SK-N-SH treated with all-trans-retinoic acid at 6 μM for 48 hours (cell line): ENCODE data around the gene QPRT.
"Not testable (repeated sequence)": the region's sequence is repeated elsewhere in the genome, so short reads cannot be mapped to it uniquely, and the experiment has no call there.

Experiments
- ATAC-seq: fragments of 200-7000 bp; cut with Tn5 transposase; 3 replicates; pipeline ENCODE4 v1.9.1; 2020; ENCODE audit warnings: mild to moderate bottlenecking, moderate library complexity
- ARNTL ChIP-seq: fragments of 450-650 bp; formaldehyde crosslinking; IDR thresholded peaks from 2 replicates; pipeline ENCODE4 v1.5.0; 2020; ENCODE audit warnings: low read depth, mild to moderate bottlenecking, moderate library complexity, borderline replicate concordance
- CREB5 ChIP-seq: fragments of 250-450 bp; sonication (Bioruptor Pico); IDR thresholded peaks from 2 replicates; pipeline ENCODE4 v1.5.1; 2020; ENCODE audit warnings: low read depth, mild to moderate bottlenecking, moderate library complexity
- CSDC2 ChIP-seq: fragments of 250-450 bp; sonication (Bioruptor Pico); IDR thresholded peaks from 2 replicates; pipeline ENCODE4 v1.5.0; 2020; ENCODE audit warnings: mild to moderate bottlenecking, moderate library complexity
- ESRRG ChIP-seq: fragments of 250-450 bp; sonication (Bioruptor Pico); IDR thresholded peaks from 2 replicates; pipeline ENCODE4 v1.6.1; 2021; ENCODE audit warnings: mild to moderate bottlenecking
- PATZ1 ChIP-seq: fragments of 250-450 bp; sonication (Bioruptor Pico); IDR thresholded peaks from 2 replicates; pipeline ENCODE4 v1.8.0; 2020; ENCODE audit warnings: mild to moderate bottlenecking, moderate library complexity, borderline replicate concordance
- PPARA ChIP-seq: fragments of 250-450 bp; sonication (Bioruptor Pico); IDR thresholded peaks from 2 replicates; pipeline ENCODE4 v1.5.0; 2020; ENCODE audit warnings: mild to moderate bottlenecking, borderline replicate concordance
- RARB ChIP-seq: fragments of 250-450 bp; sonication (Bioruptor Pico); IDR thresholded peaks from 2 replicates; pipeline ENCODE4 v1.8.0; 2021; ENCODE audit warnings: mild to moderate bottlenecking, moderate library complexity
- SNAI2 ChIP-seq: fragments of 250-450 bp; sonication (Bioruptor Pico); IDR thresholded peaks from 2 replicates; pipeline ENCODE4 v1.5.0; 2020; ENCODE audit warnings: mild to moderate bottlenecking, moderate library complexity
- TCF4 ChIP-seq: fragments of 250-450 bp; sonication (Bioruptor Pico); IDR thresholded peaks from 2 replicates; pipeline ENCODE4 v1.8.0; 2021; ENCODE audit warnings: mild to moderate bottlenecking, moderate library complexity, borderline replicate concordance
- TOX ChIP-seq: fragments of 250-450 bp; sonication (Bioruptor Pico); IDR thresholded peaks from 2 replicates; pipeline ENCODE4 v1.8.0; 2021; ENCODE audit warnings: mild to moderate bottlenecking, moderate library complexity, borderline replicate concordance
- ZFP30 ChIP-seq: fragments of 450-650 bp; formaldehyde crosslinking; IDR thresholded peaks from 2 replicates; pipeline ENCODE4 v1.5.0; 2022; ENCODE audit warnings: mild to moderate bottlenecking, moderate library complexity
- ZNF565 ChIP-seq: fragments of 450-650 bp; formaldehyde crosslinking; conservative IDR thresholded peaks from 2 replicates; pipeline ENCODE4 v1.5.0; 2020; ENCODE audit warnings: low read depth, mild to moderate bottlenecking, moderate library complexity
- ZNF8 ChIP-seq: fragments of 450-650 bp; formaldehyde crosslinking; IDR thresholded peaks from 2 replicates; pipeline ENCODE4 v1.5.0; 2020; ENCODE audit warnings: mild to moderate bottlenecking, moderate library complexity
- TF ChIP-seq, protein P1 (sequence below): fragments of 250-450 bp; sonication (Bioruptor Pico); IDR thresholded peaks from 2 replicates; pipeline ENCODE4 v1.5.1; 2021; ENCODE audit warnings: mild to moderate bottlenecking, moderate library complexity

The QPRT gene

GRCh38 chr16:29744541-29745101 is 65.6 kb downstream of the QPRT start:
- TF ChIP-seq SNAI2 (CRISPR knock-in tag): no peak
- TF ChIP-seq, protein P1, sequence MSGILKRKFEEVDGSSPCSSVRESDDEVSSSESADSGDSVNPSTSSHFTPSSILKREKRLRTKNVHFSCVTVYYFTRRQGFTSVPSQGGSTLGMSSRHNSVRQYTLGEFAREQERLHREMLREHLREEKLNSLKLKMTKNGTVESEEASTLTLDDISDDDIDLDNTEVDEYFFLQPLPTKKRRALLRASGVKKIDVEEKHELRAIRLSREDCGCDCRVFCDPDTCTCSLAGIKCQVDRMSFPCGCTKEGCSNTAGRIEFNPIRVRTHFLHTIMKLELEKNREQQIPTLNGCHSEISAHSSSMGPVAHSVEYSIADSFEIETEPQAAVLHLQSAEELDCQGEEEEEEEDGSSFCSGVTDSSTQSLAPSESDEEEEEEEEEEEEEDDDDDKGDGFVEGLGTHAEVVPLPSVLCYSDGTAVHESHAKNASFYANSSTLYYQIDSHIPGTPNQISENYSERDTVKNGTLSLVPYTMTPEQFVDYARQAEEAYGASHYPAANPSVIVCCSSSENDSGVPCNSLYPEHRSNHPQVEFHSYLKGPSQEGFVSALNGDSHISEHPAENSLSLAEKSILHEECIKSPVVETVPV (CRISPR knock-in tag): no peak
- ATAC-seq: no peak

- ATAC-seq: no peak
- TF ChIP-seq ZNF565 (CRISPR knock-in tag): no peak
- TF ChIP-seq, protein P1 (CRISPR knock-in tag): no peak
- TF ChIP-seq SNAI2 (CRISPR knock-in tag): no peak
- TF ChIP-seq ZFP30: no peak
- no peak for TF ChIP-seq PPARA (CRISPR knock-in tag)
- no peak for TF ChIP-seq TCF4 (CRISPR knock-in tag)
- no peak for TF ChIP-seq ARNTL (CRISPR knock-in tag)
- TF ChIP-seq TOX (CRISPR knock-in tag): no peak
- no peak for TF ChIP-seq ZNF8 (CRISPR knock-in tag)
These were observed 66.3 kb downstream of the QPRT start for GRCh38 chr16:29745121-29745852.

DNA sequence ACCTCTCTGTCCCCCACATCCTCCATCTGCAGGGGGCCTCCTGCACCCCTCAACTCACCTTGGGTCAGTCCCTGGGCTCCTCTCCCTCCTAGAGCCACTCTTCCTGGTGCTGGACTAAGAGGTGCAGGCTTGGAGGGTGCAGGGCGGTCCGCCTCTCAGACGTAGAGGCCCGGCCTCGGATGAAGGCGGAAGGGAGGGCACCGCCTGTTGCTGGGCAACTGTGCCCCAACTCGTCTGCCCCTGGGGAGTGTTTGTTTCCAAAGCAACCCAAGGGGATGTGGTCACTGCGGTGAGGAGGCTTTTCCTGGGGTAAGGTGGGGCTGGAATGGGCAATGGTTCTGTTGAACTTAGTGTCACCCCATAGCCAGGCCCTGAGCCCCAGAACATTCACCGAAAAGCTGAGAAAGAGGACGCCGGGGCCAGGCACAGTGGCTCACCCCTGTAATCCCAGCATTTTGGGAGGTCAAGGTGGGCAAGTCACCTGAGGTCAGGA is 66.9 kb downstream of the QPRT start, which contains the start of gene C16orf54:
TSS of gene C16orf54 (minus strand) at position 138 of the 493 bp plus-strand sequence. CDS start 1,039 bp downstream, outside the sequence.
- ATAC-seq: no peak
- no peak for TF ChIP-seq RARB (CRISPR knock-in tag)
- TF ChIP-seq PPARA (CRISPR knock-in tag): no peak
- TF ChIP-seq CREB5: no peak
- no peak for TF ChIP-seq TOX (CRISPR knock-in tag)
- TF ChIP-seq CSDC2: no peak
- no peak for TF ChIP-seq ZNF565 (CRISPR knock-in tag)
- no peak for TF ChIP-seq PATZ1 (CRISPR knock-in tag)
- TF ChIP-seq TCF4 (CRISPR knock-in tag): no peak
- no peak for TF ChIP-seq ESRRG (CRISPR knock-in tag)

- not testable (repeated sequence) for ATAC-seq
These were observed 67.5 kb downstream of the QPRT start for GRCh38 chr16:29746518-29746917.
